Activated CD8-positive, alpha-beta memory T cell treated with anti-CD3 and anti-CD28 coated beads for 24 hours (primary cell): Measurements from ENCODE around the gene DCBLD2.

ENCODE experiments used
- DNase-seq: peaks from one replicate; pipeline ENCODE4 v3.0.0-alpha.2; 2020

DCBLD2 gene

DNA sequence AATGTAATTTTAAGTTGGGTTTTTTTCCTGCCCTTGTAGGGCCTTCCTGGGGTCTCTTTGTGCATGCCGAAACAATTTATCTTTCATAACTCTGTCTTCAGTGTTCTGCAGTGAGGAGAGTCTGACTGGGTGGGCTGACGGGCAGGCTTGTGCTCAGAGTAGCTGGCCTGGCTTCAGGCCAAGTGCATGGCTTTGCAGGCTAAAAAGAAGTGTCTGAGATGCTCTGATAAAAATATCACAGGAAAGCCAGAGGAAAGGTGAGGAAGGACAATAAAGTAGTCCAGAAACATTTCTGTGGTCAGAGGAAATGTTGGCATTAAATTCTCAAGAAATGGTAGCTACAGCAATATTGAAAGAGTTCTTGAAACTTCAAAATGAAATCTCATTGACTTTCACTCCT lies 112.8 kb downstream of the DCBLD2 start:
- DNase-seq, result no peak

GRCh38 chr3:98787181-98787580 lies 114.3 kb downstream of the DCBLD2 start:
- DNase-seq, result no peak

DNA sequence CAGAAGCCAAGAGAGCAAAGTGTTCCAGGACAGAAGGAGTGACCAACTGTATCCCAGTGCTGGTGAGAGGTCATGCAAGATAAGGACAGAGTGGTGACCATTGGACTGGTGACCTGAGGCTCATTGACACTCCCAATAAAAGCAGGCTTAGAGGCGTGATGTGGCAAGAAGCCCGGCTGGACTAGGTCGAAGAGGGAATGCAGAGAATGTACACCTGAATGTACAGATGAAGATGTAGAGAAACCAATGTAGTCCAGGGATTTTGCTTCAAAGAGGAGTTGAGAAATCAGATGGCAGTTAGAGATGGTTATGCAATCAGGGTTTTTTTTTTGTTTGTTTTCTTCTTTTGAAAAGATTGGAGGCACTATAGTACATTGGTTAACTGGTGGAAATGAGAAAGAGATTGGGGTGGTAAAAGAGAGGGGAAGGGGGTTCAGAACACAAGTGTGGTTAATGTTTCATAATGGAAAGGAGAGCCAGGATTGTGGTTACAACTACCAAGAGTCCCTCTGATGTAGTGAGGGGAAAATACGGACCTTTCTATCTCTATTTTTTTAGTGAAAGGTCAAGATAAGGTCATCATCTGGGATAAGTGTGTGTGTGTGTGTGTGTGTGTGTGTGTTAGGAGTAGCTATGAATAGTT lies 115.0 kb downstream of the DCBLD2 start:
- DNase-seq, result no peak

DNA sequence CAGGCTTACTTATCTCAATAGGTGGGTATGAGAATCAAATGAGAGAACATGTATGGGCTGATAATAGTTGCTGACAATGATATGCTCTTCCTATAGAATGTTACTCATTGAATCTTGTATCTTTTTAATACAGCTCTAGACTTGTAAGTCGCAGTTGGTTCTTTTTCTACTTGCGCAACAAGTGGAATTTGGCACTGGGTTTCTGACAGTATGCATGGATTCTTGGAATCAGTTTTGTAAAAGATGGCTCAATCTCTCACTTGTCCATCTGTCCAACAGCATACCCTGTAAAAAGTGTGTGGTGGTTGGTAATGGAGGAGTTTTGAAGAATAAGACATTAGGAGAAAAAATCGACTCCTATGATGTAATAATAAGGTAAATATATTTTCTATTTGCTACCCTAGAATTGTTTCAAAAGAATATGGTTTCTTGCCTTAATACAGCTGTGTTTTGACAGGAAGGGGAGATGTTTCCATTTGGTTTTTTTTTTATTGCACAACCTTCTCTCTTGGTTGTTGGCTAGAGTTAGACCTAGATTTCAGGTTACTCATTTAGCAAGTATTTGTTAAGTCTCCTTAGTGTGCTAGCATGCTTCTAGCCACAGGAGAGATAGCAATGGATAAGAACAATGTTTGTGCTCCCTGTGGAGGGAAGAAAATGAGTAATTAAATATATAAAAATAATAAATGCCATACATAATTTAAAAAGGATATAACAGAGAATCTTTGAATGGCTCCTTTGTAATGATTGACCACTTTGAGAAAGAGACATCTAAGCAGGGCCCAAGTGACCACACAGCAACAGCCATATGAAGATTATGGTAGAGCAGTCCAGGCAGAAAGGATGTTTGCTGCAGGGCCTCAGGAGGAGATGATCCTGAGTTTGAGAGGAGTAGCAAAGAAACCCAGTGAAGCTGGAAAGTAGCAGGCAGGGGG lies 116.6 kb downstream of the DCBLD2 start:
- DNase-seq, result no peak

GRCh38 chr3:98784042-98784441 lies 117.5 kb downstream of the DCBLD2 start:
- DNase-seq, result no peak

GRCh38 chr3:98782824-98783500 lies 118.5 kb downstream of the DCBLD2 start:
- DNase-seq, result no peak

DNA sequence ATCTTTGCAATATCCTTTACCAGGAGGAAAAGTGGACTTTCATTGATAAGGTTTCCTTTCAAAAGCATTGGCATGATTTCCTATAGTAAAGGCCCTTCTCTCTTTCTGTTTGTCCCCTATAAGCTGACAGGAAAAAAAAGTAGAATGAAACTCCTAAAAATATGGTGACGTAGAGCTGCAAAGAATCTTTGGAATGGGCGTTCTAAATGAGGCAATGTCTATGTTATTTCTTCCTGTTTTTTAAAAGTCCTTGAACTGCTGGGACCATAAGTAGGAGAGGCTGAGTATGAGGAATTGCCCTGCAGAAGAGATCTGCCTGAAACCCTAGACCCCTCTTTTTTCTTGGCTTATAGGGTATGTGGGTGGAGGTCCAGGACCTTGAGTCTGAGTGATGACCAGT lies 121.2 kb downstream of the DCBLD2 start:
- no peak for DNase-seq

DNA sequence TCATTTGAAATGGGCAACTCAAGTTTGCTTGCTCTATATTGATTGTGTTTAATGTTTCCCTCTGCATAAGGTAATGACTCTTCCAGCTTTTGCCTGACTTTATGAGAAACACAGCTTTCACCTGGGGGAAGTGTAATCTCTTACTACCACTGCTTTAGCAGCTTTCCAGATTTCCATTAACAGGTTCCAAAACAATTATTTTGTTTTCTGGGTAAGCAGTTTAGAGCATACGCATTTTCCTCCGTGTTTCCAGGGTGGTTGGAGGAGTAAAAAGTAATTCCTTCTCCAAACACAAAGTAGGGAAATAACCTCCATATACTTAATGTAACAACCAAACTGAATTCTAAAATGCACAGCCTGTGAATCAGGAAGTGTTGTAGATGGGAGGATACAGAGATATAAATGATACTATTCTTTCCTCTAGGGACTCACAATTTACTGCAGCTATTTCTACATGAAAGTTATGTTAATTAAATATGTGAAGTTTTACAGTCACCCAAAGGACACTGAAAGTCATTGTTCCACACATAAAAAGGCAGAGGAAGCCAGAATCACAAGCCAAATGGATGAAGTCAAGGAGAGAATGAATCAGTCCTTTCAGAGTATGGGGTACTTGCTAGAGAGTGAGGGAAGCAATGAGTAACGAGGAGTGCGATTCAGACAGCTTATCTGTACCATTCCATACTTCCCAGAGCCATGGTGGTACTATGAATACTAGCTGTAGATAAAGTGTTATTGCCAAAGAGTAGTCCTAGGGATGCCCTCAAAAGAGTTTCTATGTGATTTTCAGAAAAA lies 121.8 kb downstream of the DCBLD2 start:
- DNase-seq, result no peak

GRCh38 chr3:98778852-98779413 lies 122.6 kb downstream of the DCBLD2 start:
- no peak for DNase-seq

DNA sequence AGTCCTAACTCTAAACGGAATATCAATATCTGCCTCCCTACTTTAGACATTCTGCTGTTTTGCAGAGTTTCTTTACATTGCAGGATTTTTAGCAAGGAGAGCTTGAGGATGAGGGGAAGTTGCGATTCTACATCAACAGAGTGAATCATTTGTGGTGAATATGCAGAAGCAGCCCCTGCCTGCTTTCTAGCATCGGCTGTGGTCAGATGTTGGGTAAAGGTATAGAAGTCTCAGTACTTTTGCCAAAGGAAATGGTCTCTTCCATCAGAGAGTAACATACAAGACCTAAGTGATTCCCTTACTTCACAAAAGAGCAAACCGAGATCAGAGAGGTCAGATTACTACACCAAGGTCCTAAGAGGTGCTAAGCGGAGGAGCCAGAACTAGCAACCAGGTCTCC lies 123.1 kb downstream of the DCBLD2 start:
- DNase-seq, result no peak

DNA sequence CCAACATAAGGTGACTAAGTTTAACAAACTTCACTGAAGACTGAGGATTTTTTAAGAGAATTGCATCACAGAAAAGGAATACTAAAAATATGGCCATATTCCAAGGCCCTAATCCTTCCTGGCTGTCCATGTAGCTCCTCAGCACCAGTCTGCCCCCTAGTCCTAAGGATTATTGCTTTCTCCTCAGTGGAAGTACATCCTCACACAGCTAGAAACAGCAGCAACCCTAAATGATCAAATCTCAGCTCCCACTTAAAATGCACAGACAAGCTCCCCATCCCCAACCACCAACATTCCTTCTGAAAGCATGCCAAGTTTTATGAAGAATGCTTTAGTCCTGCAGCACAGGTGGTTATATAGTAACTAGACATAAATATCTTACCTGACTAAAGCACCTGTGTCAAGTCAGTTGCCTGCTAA lies 123.7 kb downstream of the DCBLD2 start:
- DNase-seq, result no peak

- no peak for DNase-seq
These were observed 124.2 kb downstream of the DCBLD2 start for GRCh38 chr3:98777286-98777685.

DNA sequence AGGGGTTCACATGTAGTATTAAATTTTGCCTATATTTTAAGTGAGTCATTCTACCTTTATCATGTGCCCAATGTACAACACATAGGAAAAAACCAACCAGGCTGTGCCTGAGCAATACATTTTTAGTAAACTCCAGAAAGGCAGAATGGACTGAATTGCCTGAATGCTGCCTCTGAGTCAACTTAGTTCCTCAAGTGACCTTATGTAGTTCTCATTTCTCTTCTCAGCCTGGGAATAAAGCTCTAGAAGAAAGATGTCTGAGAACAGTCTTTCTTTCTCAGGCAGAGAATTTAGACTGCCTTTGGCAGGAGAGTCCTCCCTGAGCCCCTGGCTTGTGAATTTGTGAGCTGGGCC lies 125.4 kb downstream of the DCBLD2 start:
- DNase-seq, result no peak

GRCh38 chr3:98775459-98776139 lies 125.9 kb downstream of the DCBLD2 start:
- no peak for DNase-seq

GRCh38 chr3:98772022-98772421 lies 129.5 kb downstream of the DCBLD2 start:
- DNase-seq, result no peak

DNA sequence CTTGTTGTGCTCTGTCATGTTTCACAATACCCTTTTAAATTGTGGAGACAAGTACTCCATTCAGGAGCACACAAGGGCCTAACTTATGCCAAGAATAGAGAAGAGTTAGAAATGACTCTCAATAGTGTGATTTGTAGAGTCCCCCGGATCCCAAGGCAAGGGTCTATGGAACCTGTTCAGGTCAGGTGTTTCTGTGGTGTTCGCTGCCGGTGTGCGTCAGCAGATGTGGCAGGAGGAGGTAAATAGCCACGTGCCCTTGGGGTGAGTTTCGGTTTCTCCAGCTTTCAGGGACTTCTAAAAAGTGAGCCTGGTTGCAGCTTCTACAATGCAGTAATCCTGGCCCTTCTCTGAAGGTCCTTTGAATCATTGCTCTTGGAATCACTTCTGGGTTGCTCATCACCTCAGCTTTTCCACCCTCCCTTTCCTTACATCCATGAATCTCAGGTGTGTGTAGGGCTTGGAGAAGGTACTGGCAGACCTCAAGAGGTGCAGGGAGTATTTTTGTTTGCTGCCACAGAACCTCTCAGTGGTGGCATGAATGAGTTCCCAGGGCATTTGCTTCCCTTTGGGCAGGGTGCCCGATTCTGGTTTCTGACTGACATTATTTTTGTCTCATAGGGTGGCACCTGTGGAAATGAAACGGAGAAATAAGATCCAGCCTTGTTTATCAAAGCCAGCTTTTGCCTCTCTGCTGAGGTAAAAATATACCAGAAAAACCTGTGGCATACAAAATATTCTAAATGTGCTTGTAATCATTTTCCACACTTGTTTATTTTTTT lies 131.0 kb downstream of the DCBLD2 start:
- DNase-seq, result no peak

- DNase-seq, result no peak
These were observed 132.0 kb downstream of the DCBLD2 start for GRCh38 chr3:98769448-98769847.

DNA sequence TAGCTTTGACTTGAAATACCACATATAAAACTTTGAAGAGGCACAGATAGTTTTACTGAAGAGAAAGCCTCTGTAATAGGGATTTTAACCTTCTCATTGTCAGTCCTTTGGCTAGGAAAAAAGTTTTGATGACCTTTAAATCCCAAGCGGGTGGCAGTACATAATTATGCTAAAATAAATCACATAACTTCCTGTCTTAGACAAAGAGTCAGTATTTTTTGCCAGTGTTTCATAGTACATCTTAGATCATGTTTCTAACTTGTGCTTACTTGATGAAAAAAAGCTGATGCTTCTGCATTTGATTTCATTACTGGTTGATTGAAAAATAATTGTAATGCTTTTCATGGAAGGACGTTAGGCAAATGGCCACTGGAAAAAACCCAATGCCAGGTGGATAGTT lies 132.5 kb downstream of the DCBLD2 start:
- DNase-seq, result no peak

- no peak for DNase-seq
These were observed 134.6 kb downstream of the DCBLD2 start for GRCh38 chr3:98766924-98767323.

DNA sequence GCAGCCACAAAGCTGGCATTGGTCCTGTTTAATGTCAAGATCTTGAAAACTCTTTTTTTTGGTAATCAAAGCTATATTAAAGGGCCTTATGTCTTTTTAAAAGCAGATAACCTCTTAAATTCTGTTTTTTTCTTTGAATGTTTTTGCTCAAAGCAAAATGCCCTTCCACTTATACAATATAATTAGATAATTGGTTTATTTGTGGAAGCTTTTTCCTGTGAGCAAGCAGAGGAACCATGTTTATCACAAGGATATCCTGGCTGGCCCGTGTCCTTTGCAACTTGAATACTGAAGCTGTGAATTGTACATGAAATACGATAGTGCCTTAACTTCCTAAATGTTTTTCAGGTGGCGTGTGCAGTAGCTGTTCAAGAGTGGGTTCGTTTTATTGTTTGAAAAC lies 135.8 kb downstream of the DCBLD2 start:
- DNase-seq, result no peak

DNA sequence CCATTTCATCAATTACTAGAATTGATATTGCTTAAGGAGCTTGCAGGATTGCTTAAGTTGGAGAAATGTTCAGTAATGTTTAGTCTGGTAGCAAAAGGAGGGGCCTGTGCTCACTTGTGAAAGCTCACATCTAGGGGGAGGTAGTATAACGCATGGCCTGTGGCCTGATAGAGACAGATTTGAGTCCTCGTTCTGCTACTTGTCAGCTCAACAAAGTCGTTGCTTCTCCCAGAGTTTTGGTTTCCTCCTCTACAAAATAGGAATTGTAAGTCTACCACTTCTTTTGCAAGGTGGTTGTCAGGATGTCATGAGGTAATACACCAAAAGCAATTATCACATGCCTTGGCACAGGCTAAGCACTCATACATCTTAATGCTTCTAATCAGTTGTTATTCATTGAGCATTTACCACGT lies 137.0 kb downstream of the DCBLD2 start:
- DNase-seq, result no peak
